Measurements from ENCODE around the gene MLH3. TPM values are rescaled to one million over a fixed set of nuclear protein-coding genes. Genes with fewer than 3 reads are reported as not detected.

The MLH3 gene
- polyA plus RNA-seq, 1 donor from 2014 or later: 17.3 TPM

DNA sequence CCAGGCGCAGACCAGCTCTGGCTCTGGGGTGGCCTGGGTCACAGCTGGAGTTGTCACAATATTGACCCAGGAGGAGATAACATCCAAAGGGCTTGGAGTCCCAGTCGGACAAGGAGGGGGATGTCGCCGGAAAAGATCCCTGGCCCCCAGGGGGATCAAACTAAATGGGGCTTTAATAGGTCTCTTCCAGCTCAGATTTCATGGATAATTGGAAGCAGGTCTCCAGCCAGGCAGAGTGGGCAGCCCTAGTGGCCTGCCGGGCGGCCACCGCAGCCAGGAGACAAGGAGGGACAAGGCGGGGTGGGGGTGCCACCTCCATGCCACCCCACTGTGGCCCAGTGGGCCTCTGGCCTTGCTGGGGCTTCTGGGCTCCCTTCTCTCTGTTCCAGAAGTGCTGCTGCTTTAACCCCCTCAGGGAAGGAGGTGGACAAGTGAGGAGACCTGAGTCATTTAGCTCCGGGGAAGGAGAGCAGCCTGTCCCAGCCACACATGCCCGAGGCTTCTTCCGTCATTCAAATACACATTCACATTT is 72.8 kb downstream of the MLH3 start:
- no peaks in the 10 kb centered on the region for H3K79me2 ChIP-seq (replicated peaks; ENCODE audit: insufficient read depth, low read length)
- H3K9me2 ChIP-seq (ENCODE audit: insufficient read depth, low read length): no peaks in the 10 kb centered on the region
- no peak for TF ChIP-seq EZH2 (IDR thresholded peaks at IDR 0.05; ENCODE audit: borderline replicate concordance, insufficient read depth, low read length, poor library complexity, severe bottlenecking)
- TF ChIP-seq SMC3 (conservative IDR thresholded peaks at IDR 0.05; ENCODE audit: poor library complexity): no peak
- TF ChIP-seq POLR2AphosphoS5 (IDR thresholded peaks at IDR 0.05): no peak
- no peak for TF ChIP-seq MXI1 (conservative IDR thresholded peaks at IDR 0.05; ENCODE audit: poor library complexity, severe bottlenecking)
- TF ChIP-seq, protein P1, sequence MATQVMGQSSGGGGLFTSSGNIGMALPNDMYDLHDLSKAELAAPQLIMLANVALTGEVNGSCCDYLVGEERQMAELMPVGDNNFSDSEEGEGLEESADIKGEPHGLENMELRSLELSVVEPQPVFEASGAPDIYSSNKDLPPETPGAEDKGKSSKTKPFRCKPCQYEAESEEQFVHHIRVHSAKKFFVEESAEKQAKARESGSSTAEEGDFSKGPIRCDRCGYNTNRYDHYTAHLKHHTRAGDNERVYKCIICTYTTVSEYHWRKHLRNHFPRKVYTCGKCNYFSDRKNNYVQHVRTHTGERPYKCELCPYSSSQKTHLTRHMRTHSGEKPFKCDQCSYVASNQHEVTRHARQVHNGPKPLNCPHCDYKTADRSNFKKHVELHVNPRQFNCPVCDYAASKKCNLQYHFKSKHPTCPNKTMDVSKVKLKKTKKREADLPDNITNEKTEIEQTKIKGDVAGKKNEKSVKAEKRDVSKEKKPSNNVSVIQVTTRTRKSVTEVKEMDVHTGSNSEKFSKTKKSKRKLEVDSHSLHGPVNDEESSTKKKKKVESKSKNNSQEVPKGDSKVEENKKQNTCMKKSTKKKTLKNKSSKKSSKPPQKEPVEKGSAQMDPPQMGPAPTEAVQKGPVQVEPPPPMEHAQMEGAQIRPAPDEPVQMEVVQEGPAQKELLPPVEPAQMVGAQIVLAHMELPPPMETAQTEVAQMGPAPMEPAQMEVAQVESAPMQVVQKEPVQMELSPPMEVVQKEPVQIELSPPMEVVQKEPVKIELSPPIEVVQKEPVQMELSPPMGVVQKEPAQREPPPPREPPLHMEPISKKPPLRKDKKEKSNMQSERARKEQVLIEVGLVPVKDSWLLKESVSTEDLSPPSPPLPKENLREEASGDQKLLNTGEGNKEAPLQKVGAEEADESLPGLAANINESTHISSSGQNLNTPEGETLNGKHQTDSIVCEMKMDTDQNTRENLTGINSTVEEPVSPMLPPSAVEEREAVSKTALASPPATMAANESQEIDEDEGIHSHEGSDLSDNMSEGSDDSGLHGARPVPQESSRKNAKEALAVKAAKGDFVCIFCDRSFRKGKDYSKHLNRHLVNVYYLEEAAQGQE (IDR thresholded peaks at IDR 0.05; ENCODE audit: borderline replicate concordance): no peak
- TF ChIP-seq EP300 (conservative IDR thresholded peaks at IDR 0.05; ENCODE audit: poor library complexity, severe bottlenecking): no peak
- no peak for TF ChIP-seq TAF1 (IDR thresholded peaks at IDR 0.05; ENCODE audit: low read depth)
- TF ChIP-seq, protein P2, sequence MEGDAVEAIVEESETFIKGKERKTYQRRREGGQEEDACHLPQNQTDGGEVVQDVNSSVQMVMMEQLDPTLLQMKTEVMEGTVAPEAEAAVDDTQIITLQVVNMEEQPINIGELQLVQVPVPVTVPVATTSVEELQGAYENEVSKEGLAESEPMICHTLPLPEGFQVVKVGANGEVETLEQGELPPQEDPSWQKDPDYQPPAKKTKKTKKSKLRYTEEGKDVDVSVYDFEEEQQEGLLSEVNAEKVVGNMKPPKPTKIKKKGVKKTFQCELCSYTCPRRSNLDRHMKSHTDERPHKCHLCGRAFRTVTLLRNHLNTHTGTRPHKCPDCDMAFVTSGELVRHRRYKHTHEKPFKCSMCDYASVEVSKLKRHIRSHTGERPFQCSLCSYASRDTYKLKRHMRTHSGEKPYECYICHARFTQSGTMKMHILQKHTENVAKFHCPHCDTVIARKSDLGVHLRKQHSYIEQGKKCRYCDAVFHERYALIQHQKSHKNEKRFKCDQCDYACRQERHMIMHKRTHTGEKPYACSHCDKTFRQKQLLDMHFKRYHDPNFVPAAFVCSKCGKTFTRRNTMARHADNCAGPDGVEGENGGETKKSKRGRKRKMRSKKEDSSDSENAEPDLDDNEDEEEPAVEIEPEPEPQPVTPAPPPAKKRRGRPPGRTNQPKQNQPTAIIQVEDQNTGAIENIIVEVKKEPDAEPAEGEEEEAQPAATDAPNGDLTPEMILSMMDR (IDR thresholded peaks at IDR 0.05; ENCODE audit: poor library complexity, severe bottlenecking): no peak
- TF ChIP-seq RAD21 (conservative IDR thresholded peaks at IDR 0.05): no peak
- no peaks in the 10 kb centered on the region for H3K36me3 ChIP-seq (ENCODE audit: insufficient read depth, low read length)
- H3K27me3 ChIP-seq (ENCODE audit: insufficient read depth, low read depth, low read length): no peaks in the 10 kb centered on the region
- H3K9ac ChIP-seq (ENCODE audit: low read length): no peak overlapping the region
- H3F3A ChIP-seq (ENCODE audit: insufficient read depth, low read length, poor library complexity, severe bottlenecking): no peaks in the 10 kb centered on the region
- no peak overlapping the region for H3K27ac ChIP-seq (ENCODE audit: low read length)
- H2AFZ ChIP-seq (ENCODE audit: low read depth, low read length): no peak overlapping the region
- no peak overlapping the region for H3K4me2 ChIP-seq (ENCODE audit: low read length)
- H4K20me1 ChIP-seq (ENCODE audit: insufficient read depth): no peaks in the 10 kb centered on the region
- H3K9me3 ChIP-seq (ENCODE audit: low read length): no peaks in the 10 kb centered on the region
- no peak overlapping the region for H3K4me3 ChIP-seq (ENCODE audit: low read length)

DNA sequence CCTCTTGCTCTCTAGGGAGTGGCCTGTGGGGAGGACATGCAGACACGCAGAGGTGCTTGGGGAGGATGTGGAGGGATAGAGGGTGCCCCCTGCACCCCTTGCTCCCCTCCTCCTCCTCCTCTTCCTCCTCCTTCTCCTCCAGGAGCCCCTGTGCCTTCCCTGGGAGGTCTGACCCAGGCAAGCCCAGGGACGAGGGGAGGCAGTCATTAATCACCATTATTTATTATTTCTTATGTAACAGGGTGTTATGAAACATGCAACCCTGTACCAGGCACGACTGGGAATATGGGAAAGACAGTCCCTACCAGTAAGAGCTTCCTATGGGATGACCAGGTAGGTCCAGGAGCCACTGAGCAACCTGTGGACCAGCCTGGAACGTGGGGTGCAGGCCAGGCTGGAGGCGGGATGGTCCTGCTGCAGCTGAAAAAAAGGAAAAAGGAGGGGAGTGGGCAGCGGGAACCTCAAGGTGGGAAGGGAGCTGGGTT is 73.3 kb downstream of the MLH3 start:
- Histone ChIP-seq H3F3A (ENCODE audit: insufficient read depth, low read length, poor library complexity, severe bottlenecking) (no peaks in the 10 kb centered on the region), H3K27me3 (ENCODE audit: insufficient read depth, low read depth, low read length) (no peaks in the 10 kb centered on the region), H3K27ac (ENCODE audit: low read length) (no peak overlapping the region), H3K9me2 (ENCODE audit: insufficient read depth, low read length) (no peaks in the 10 kb centered on the region), H3K79me2 (replicated peaks; ENCODE audit: insufficient read depth, low read length) (no peaks in the 10 kb centered on the region), H3K36me3 (ENCODE audit: insufficient read depth, low read length) (no peaks in the 10 kb centered on the region), H4K20me1 (ENCODE audit: insufficient read depth) (no peaks in the 10 kb centered on the region), H2AFZ (ENCODE audit: low read depth, low read length) (no peak overlapping the region), H3K9ac (ENCODE audit: low read length) (no peak overlapping the region), H3K4me3 (ENCODE audit: low read length) (no peak overlapping the region), H3K9me3 (ENCODE audit: low read length) (no peaks in the 10 kb centered on the region), H3K4me2 (ENCODE audit: low read length) (no peak overlapping the region)
- TF ChIP-seq, protein P1 (IDR thresholded peaks at IDR 0.05; ENCODE audit: borderline replicate concordance): no peak
- TF ChIP-seq TAF1 (IDR thresholded peaks at IDR 0.05; ENCODE audit: low read depth) (no peak), POLR2AphosphoS5 (IDR thresholded peaks at IDR 0.05) (no peak), RAD21 (conservative IDR thresholded peaks at IDR 0.05) (no peak), MXI1 (conservative IDR thresholded peaks at IDR 0.05; ENCODE audit: poor library complexity, severe bottlenecking) (no peak), SMC3 (conservative IDR thresholded peaks at IDR 0.05; ENCODE audit: poor library complexity) (no peak), EZH2 (IDR thresholded peaks at IDR 0.05; ENCODE audit: borderline replicate concordance, insufficient read depth, low read length, poor library complexity, severe bottlenecking) (no peak)
- TF ChIP-seq, protein P2 (IDR thresholded peaks at IDR 0.05; ENCODE audit: poor library complexity, severe bottlenecking): no peak

All from neural cell (in vitro differentiated cells).